ENCODE data around the gene PCDHA12. TPM values are rescaled to one million over a fixed set of nuclear protein-coding genes. Genes with fewer than 3 reads are reported as not detected.

Gene PCDHA12
- total RNA-seq, 2 experiments from 2014 or later, result not detected

Other genes with a start within 250 kb of the PCDHA12 start
- gene CD14, start 242.1 kb upstream of the PCDHA12 start, total RNA-seq, result under 1 TPM; 0.42 to 0.45 TPM
- 10 to 100 TPM; 30.5 to 36.5 TPM for gene TMCO6, start 235.9 kb upstream of the PCDHA12 start, total RNA-seq
- 10 to 100 TPM; 81.6 to 84.0 TPM for gene NDUFA2, start 227.7 kb upstream of the PCDHA12 start, total RNA-seq
- 100 to 1,000 TPM in 1 of 2 experiments, 10 to 100 TPM in 1; 92.1 to 104 TPM for gene IK, start 227.5 kb upstream of the PCDHA12 start, total RNA-seq
- gene WDR55, start 210.4 kb upstream of the PCDHA12 start, total RNA-seq, result 10 to 100 TPM; 40.1 to 41.1 TPM
- gene DND1, start 201.7 kb upstream of the PCDHA12 start, total RNA-seq, result 1 to 10 TPM; 3.1 to 4.1 TPM
- 10 to 100 TPM; 81.6 to 87.6 TPM for gene HARS1, start 183.9 kb upstream of the PCDHA12 start, total RNA-seq
- gene HARS2, start 183.9 kb upstream of the PCDHA12 start, total RNA-seq, result 10 to 100 TPM; 27.3 to 29.0 TPM
- 10 to 100 TPM; 43.3 to 47.4 TPM for gene ZMAT2, start 174.9 kb upstream of the PCDHA12 start, total RNA-seq
- gene PCDHA1, start 89.2 kb upstream of the PCDHA12 start, total RNA-seq, result not detected
- gene PCDHA2, start 80.5 kb upstream of the PCDHA12 start, total RNA-seq, result not detected
- not detected for gene PCDHA3, start 74.3 kb upstream of the PCDHA12 start, total RNA-seq
- gene PCDHA4, start 68.2 kb upstream of the PCDHA12 start, total RNA-seq, result not detected
- not detected for gene PCDHA5, start 53.7 kb upstream of the PCDHA12 start, total RNA-seq
- gene PCDHA6, start 47.3 kb upstream of the PCDHA12 start, total RNA-seq, result not detected
- gene PCDHA7, start 41.0 kb upstream of the PCDHA12 start, total RNA-seq, result not detected
- gene PCDHA8, start 34.1 kb upstream of the PCDHA12 start, total RNA-seq, result not detected
- gene PCDHA9, start 26.9 kb upstream of the PCDHA12 start, total RNA-seq, result not detected
- gene PCDHA10, start 19.4 kb upstream of the PCDHA12 start, total RNA-seq, result not detected
- not detected for gene PCDHA11, start 6.4 kb upstream of the PCDHA12 start, total RNA-seq
- gene PCDHA13, start 6.8 kb downstream of the PCDHA12 start, total RNA-seq, result not detected
- not detected for gene PCDHAC1, start 51.0 kb downstream of the PCDHA12 start, total RNA-seq
- not detected for gene PCDHAC2, start 91.2 kb downstream of the PCDHA12 start, total RNA-seq
- not detected for gene PCDHB1, start 176.1 kb downstream of the PCDHA12 start, total RNA-seq
- not detected for gene PCDHB2, start 219.3 kb downstream of the PCDHA12 start, total RNA-seq
- not detected for gene PCDHB3, start 225.2 kb downstream of the PCDHA12 start, total RNA-seq
- gene PCDHB4, start 246.5 kb downstream of the PCDHA12 start, total RNA-seq, result not detected

All from activated CD8-positive, alpha-beta T cell treated with anti-CD3 and anti-CD28 coated beads, Interleukin-2, amount 10 ng/mL, durations not matched to agents 7 days and 5 days (primary cell).